ENCODE measurements around the gene HEPACAM. TPM values are rescaled to one million over a fixed set of nuclear protein-coding genes. Genes with fewer than 3 reads are reported as not detected.
A peak's percentile ranks its signal among the peaks of the same experiment; 100 is the strongest.

HEPACAM gene
- total RNA-seq, 1 experiment from 2014 or later = not detected

GRCh38 chr11:124943741-124944140, 7.9 kb upstream of the HEPACAM start:
- DNase-seq (ENCODE audit: low read depth) = no peak

GRCh38 chr11:124943254-124943616, 7.4 kb upstream of the HEPACAM start:
- DNase-seq (ENCODE audit: low read depth) = no peak

DNA sequence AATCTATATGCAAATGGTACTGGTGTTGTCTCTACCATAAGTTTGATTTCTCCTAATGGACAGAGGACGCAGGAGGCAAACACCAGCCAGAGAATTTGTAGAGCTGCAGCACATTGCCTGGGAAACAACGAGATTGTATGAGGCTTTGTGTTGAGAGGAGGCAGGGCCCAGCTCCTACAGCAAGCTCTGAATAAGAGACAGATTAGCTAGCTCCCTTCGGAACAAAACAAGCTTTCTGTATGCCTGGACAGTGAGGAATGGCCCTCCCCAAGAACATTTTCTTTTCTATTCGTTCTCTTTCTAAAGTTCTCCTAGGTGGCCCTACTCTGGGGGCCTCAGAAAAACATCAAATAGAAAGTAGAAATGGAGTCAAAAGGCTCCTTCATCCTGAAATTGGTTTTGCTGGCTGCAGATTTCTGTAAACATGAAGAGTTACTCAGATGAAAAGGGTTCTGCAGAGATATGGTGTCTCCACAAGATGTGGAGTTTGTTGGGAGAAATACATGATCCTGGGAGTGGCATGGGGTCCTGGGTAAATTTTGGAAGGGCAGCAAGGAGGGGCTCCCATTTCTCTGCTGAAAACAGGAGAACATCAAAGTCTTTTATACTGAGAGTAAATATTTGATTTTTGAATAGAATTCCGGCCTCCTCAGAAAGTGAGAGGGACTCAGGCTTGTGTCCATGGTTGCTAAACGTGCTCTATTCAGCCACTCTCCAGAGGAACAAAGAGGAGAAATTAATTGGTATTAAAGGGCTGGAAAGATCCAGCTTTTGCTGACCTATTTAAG, 6.8 kb upstream of the HEPACAM start:
- no peak for DNase-seq (ENCODE audit: low read depth)

- DNase-seq (ENCODE audit: low read depth) = no peak
Observed at GRCh38 chr11:124941703-124942102, 5.9 kb upstream of the HEPACAM start.

DNA sequence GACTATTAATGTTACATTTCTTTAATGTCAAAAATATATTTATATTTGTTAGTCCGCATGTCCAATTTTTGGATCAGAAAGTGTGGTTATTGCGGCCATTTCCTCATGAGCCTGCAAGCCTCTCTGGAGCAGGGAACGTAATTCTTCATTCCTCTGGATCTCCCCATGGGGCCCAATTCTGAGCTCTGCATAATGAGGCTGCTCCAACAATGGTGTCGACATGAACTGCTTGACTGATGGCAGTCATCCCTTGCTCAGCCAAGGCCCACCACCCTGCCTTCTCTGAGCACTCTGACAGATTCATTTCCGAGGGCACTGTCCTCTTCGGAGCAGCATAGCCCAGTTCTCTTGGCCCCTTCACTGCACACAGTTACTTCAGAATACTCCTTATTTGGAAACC, 3.1 kb upstream of the HEPACAM start:
- no peak for DNase-seq (ENCODE audit: low read depth)

- no peak for DNase-seq (ENCODE audit: low read depth)
Observed at GRCh38 chr11:124938206-124938765, 2.4 kb upstream of the HEPACAM start.

- DNase-seq (ENCODE audit: low read depth) = no peak
Observed at GRCh38 chr11:124937336-124937935, 1.6 kb upstream of the HEPACAM start.

- DNase-seq (ENCODE audit: low read depth) = peak; percentile 81
Observed at GRCh38 chr11:124934862-124935547, 842 bp downstream of the HEPACAM start.

DNA sequence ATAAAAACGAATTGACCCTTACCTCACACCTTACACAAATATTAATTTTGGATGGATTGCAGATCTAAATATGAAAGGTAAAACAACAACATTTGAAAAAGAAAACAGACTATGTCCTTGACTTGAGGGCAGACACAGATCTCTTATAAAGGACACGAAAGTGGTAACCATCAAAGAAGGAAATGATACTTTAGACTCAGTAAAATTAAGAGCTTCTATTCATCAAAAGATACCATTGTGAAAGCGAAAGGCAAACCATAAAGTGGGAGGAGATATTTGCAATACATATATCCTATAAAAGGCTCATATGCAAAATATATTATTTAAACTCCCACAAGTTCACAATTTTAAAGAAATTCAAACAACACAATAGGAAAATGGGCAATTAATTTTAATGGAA, 5.0 kb downstream of the HEPACAM start:
- no peak for DNase-seq (ENCODE audit: low read depth)

DNA sequence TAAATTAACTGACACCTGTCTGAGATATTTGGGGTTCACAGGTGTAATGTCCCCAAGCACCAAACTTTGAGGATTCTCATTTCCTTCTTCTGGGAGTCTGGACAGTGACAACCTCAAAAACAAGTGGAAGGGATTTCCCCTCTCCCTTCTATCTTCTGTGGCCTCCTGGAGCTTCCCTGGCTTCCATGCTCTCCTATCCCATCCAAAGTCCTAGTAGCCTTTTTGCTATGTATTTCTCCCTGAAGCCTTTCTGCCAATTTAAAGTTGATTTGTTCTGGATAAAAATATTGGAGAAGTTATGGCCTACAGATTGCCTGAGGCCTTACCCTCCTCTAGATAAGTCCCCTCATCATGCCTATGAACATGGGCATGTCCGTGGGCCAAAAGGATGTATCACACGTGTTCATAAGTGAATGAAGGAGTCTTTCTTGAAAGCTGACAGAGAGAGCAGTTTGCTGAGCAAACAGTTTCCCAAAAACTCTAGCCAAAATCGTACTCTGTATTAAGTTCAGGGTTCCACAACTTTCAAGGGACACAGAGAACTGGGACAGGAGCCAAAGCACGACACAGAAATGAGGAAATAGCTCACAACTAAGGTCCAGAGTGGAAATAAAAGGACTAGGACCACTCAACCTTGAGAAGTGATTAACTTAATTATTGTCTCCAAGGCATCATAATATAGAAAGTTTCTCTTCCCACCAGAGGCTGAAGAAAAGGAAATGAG, 6.7 kb downstream of the HEPACAM start:
- DNase-seq (ENCODE audit: low read depth) = no peak

- DNase-seq (ENCODE audit: low read depth) = no peak
Observed at GRCh38 chr11:124923296-124923695, 12.6 kb downstream of the HEPACAM start.

GRCh38 chr11:124922831-124923230, 13.0 kb downstream of the HEPACAM start:
- DNase-seq (ENCODE audit: low read depth) = no peak

DNA sequence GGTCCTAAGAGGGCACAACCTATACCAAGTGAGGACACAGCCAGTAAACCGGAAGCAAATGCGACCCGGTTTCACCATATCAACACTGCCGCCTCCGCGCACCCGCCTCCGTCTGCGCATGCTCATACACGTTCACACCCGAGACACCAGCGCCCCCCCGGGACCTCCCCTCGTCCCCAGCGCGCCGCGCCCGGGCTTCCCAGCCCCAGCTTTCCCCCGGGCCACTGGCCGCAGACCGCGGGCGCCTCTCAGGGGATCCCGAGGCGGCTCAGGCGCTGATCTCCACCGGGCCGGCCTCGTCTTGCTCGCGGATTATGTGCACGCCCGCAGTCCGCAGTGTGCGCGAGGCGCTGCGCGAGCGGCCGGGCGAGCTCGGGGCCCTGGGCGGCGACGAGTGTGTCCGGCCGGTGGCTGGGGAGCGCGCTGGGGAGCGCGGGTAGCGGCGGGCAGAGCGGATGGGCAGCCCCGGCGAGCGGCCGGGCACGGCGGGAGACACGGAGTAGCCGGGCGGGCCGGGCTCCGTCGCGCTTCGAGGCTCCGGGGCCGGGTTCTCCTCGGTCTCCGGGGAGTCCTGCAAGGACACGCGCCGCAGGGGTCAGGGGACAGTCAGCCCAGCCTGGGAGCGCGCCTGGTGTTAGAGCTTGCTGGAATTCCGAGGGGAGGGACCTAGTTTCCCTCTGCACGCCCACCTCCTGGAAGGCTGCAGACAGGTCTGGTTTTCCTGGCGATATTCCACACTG, 14.8 kb downstream of the HEPACAM start:
- peak; percentile 37 for DNase-seq (ENCODE audit: low read depth)

- no peak for DNase-seq (ENCODE audit: low read depth)
Observed at GRCh38 chr11:124920356-124920755, 15.5 kb downstream of the HEPACAM start.

GRCh38 chr11:124919898-124920297, 15.9 kb downstream of the HEPACAM start:
- no peak for DNase-seq (ENCODE audit: low read depth)

DNA sequence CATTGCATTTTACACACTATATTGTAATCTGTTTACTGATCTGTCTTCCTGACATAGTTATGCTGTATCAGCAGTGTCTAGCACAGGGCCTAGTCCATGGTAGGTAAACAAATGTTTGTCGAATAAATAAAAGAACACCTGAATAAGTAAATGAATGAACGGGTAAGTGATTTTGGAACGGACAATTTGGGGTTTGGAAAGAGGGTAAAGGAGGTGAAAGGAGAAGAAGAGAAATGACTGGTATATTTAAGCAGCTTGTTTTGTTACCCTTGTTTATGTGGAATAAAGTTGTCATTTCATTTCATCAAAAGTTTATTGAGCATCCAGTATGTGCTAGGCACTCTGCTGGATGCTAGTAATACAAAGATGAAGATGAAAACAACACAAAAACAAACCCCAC, 16.9 kb downstream of the HEPACAM start, which contains the start of gene HEPN1:
TSS of gene HEPN1 (plus strand) at position 301 of the 400 bp plus-strand sequence.
- DNase-seq (ENCODE audit: low read depth) = no peak

DNA sequence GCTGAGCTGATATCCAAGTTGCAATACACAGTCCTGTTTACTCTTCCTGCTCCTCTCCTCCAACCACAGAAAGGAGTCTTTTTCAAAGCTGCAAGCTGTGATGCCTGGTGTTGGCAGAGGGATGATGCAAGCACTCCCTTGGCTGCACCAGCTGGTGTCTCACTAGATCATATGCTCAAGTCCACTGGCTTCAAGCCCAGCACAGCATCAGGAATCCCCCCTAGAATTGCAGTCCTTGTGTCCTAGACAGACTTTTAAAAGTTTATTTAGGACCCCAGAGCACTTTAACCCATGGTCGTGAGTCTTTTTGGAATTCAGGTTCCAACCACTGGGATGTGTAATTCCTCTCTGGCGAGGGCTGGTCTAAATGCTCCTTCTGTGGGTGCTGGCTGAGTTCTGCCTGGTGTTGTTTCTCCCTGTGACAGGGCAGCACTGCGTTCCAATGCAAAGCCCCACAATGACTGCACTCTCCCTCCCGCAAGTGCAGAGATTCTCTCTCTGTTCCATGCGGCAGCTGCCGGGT, 18.7 kb downstream of the HEPACAM start:
- peak; percentile 70 for DNase-seq (ENCODE audit: low read depth)

DNA sequence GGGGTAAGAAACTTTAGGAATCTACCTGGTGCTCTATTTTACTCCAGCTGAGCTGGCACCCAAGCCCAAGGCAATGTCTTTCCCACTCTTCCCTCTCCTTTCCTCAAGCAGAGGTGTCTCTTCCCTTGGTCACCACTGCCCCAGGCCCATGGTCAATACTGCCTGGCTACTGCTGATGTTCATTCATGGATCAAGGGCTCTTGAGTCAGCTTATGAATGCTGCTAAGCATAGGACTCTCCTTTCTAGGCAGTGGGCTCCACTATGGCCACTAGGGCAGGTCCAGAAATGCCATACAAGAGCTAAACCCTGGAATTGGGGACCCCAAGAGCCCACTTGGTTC, 19.5 kb downstream of the HEPACAM start:
- DNase-seq (ENCODE audit: low read depth) = no peak

- peak; percentile 68 for DNase-seq (ENCODE audit: low read depth)
Observed at GRCh38 chr11:124915541-124916369, 20.1 kb downstream of the HEPACAM start.

- no peak for DNase-seq (ENCODE audit: low read depth)
Observed at GRCh38 chr11:124902616-124903015, 33.2 kb downstream of the HEPACAM start.

Data from LHCN-M2 (cell line).